SK-N-SH (cell line): ENCODE results near the gene SLC5A3. TPM values are rescaled to one million over a fixed set of nuclear protein-coding genes. Genes with fewer than 3 reads are reported as not detected.

ENCODE experiments used
- CTCF ChIA-PET: fragments of 300-600, 350-600 bp; formaldehyde crosslinking; extraction: SDS; loops from one replicate; lab custom pipeline; 2021; lab: Yijun Ruan, JAX
- POLR2A ChIA-PET: fragments of 350-600 bp; sonication (Branson Sonifier 250); formaldehyde crosslinking; extraction: SDS; loops from one replicate; lab custom pipeline; 2020; ENCODE audit warnings: antibody characterized with exemption, inconsistent platforms; lab: Yijun Ruan, JAX
- DNase-seq: peaks from one replicate; pipeline ENCODE4 v3.0.0; 2012
- H2AFZ ChIP-seq: fragments of 200-600 bp; sonication (generic); 2 replicates; pipeline ENCODE4 v1.8.1; 2016; ENCODE audit warnings: antibody characterized with exemption, mild to moderate bottlenecking, low read depth
- H3F3A ChIP-seq: fragments of 200-600 bp; sonication (generic); replicated peaks from 2 replicates; pipeline ENCODE3; 2016; ENCODE audit warnings: antibody characterized with exemption, mild to moderate bottlenecking; ENCODE audit not compliant: insufficient read depth
- H3K27ac ChIP-seq, 2 experiments: fragments of 200-500 bp in 1 of 2; fragments of 200-600 bp in 1 of 2; sonication (Bioruptor generic) in 1 of 2; sonication (generic), shearing (Covaris generic) in 1 of 2; 2 replicates each; pipeline versions ENCODE4 v1.5.1 to v1.6.1; 2014 to 2016; ENCODE audit warnings: low read depth in 2 of 2, inconsistent platforms in 1 of 2, low read length in 1 of 2, mild to moderate bottlenecking in 1 of 2, mixed read lengths in 1 of 2
- H3K27me3 ChIP-seq: fragments of 200-600 bp; sonication (generic), shearing (Covaris generic); 2 replicates; pipeline ENCODE4 v1.6.1; 2016; ENCODE audit warnings: mixed run types; ENCODE audit not compliant: insufficient read depth
- H3K36me3 ChIP-seq, 2 experiments: fragments of 200-500 bp in 1 of 2; fragments of 200-600 bp in 1 of 2; sonication (Bioruptor generic) in 1 of 2; sonication (generic) in 1 of 2; replicated peaks in 1 of 2; 2 replicates each; pipeline versions ENCODE3 to v1.5.1; 2014 to 2016; ENCODE audit warnings: low read length in 1 of 2, mild to moderate bottlenecking in 1 of 2; ENCODE audit not compliant: insufficient read depth in 2 of 2, control insufficient read depth in 1 of 2
- H3K4me1 ChIP-seq, 2 experiments: fragments of 200-500 bp in 1 of 2; fragments of 200-600 bp in 1 of 2; sonication (Bioruptor generic) in 1 of 2; sonication (generic), shearing (Covaris generic) in 1 of 2; 2 replicates each; pipeline versions ENCODE4 v1.5.1 to v1.6.1; 2014 to 2016; ENCODE audit warnings: low read depth in 1 of 2, low read length in 1 of 2, mixed run types in 1 of 2; ENCODE audit not compliant: insufficient read depth in 2 of 2, control insufficient read depth in 1 of 2
- H3K4me2 ChIP-seq: fragments of 200-600 bp; sonication (generic), shearing (Covaris generic); 2 replicates; pipeline ENCODE4 v1.6.1; 2017; ENCODE audit warnings: mixed run types
- H3K4me3 ChIP-seq, 2 experiments: fragments of 200-500 bp in 1 of 2; fragments of 200-600 bp in 1 of 2; sonication (Bioruptor generic) in 1 of 2; sonication (generic), shearing (Covaris generic) in 1 of 2; 2 replicates each; pipeline versions ENCODE4 v1.5.1 to v1.8.1; 2014 to 2016; ENCODE audit warnings: low read depth in 2 of 2, inconsistent platforms in 1 of 2, low read length in 1 of 2, mild to moderate bottlenecking in 1 of 2, mixed read lengths in 1 of 2, moderate library complexity in 1 of 2
- H3K79me2 ChIP-seq: fragments of 200-600 bp; sonication (generic); 2 replicates; pipeline ENCODE4 v1.8.1; 2017; ENCODE audit warnings: mild to moderate bottlenecking; ENCODE audit not compliant: insufficient read depth
- H3K9ac ChIP-seq: fragments of 200-600 bp; sonication (generic); 2 replicates; pipeline ENCODE4 v1.6.1; 2017; ENCODE audit warnings: mixed run types
- H3K9me2 ChIP-seq: fragments of 200-600 bp; sonication (generic); 2 replicates; pipeline ENCODE4 v1.6.1; 2017; ENCODE audit warnings: mixed run types
- H3K9me3 ChIP-seq: fragments of 200-600 bp; sonication (generic); 2 replicates; pipeline ENCODE4 v1.6.1; 2017; ENCODE audit warnings: mixed run types, mild to moderate bottlenecking, moderate library complexity
- H4K20me1 ChIP-seq: fragments of 200-600 bp; sonication (generic); 2 replicates; pipeline ENCODE4 v1.6.1; 2017; ENCODE audit warnings: mild to moderate bottlenecking, mixed run types; ENCODE audit not compliant: insufficient read depth
- IRF3 ChIP-seq: fragments of 150-350 bp; IDR thresholded peaks from 2 replicates; pipeline ENCODE4 v1.6.1; 2016; ENCODE audit warnings: mild to moderate bottlenecking, low read depth, low read length
- NFIC ChIP-seq: IDR thresholded peaks from 2 replicates; pipeline ENCODE4 v1.4.0; 2012; ENCODE audit warnings: borderline replicate concordance
- REST ChIP-seq: IDR thresholded peaks from 2 replicates; pipeline ENCODE4 v1.6.1; 2012; ENCODE audit warnings: mild to moderate bottlenecking, low read depth, low read length, moderate library complexity
- SIN3A ChIP-seq: IDR thresholded peaks from 2 replicates; pipeline ENCODE4 v1.6.1; 2012; ENCODE audit warnings: low read depth, mild to moderate bottlenecking, low read length, moderate library complexity, borderline replicate concordance
- TCF12 ChIP-seq: IDR thresholded peaks from 2 replicates; pipeline ENCODE4 v1.4.0; 2012
- USF1 ChIP-seq: IDR thresholded peaks from 2 replicates; pipeline ENCODE4 v1.4.0; 2012; ENCODE audit warnings: low read depth, borderline replicate concordance
- USF2 ChIP-seq: fragments of 150-350 bp; IDR thresholded peaks from 2 replicates; pipeline ENCODE4 v1.6.1; 2017; ENCODE audit warnings: antibody characterized with exemption, low read length, low read depth, borderline replicate concordance
- WGBS: methylation state at CpG from one replicate; pipeline ENCODE4 v1.1.6; 2017; ENCODE audit warnings: low lambda C conversion rate; 5-methylcytosine and 5-hydroxymethylcytosine counted together
- polyA plus RNA-seq, 3 experiments: library from polyadenylated mRNA; depleted of rRNA; stranded (reverse); fragments of >200 nt; gene quantifications; 2 replicates each; pipeline ENCODE4 v1.2.3, GENCODE V29; 2012

Gene SLC5A3
- polyA plus RNA-seq, 1 of the 3 experiments (the other 2 are of a cell fraction) = 3.0 TPM

GRCh38 chr21:34073032-34073748 lies at the start of gene SLC5A3, which contains the start of gene MRPS6 (continued):
- peak; percentile 53; the same call in 1 of the 2 replicates for TF ChIP-seq REST
- TF ChIP-seq, all 33 proteins: peak for 11

- POLR2A ChIA-PET = no interaction called here
- no peak for DNase-seq
- Histone ChIP-seq H3K36me3 (no peaks in the 10 kb centered on the region), H3K27me3 (no peaks in the 10 kb centered on the region), H3K79me2 (no peaks in the 10 kb centered on the region), H3K4me2 (no peak overlapping the region), H2AFZ (no peak overlapping the region), H3K4me1 (peaks cover 0 to 3% of the 10 kb centered on the region in 2 experiments; a peak in 1 of 4 replicates), H3K27ac (no peak overlapping the region), H3K9me2 (no peaks in the 10 kb centered on the region), H3K4me3 (no peak overlapping the region), H3K9ac (no peak overlapping the region), H3F3A (peaks cover 12% of the 10 kb centered on the region), H3K9me3 (no peaks in the 10 kb centered on the region; the same call in 1 of the 2 replicates), H4K20me1 (no peaks in the 10 kb centered on the region)
- WGBS = 70% methylated on average over 8 of the region's 8 CpGs
- CTCF ChIA-PET = no interaction called here
- TF ChIP-seq USF2 = no peak
- no peak for TF ChIP-seq NFIC
- no peak for TF ChIP-seq SIN3A
- no peak for TF ChIP-seq TCF12
- no peak for TF ChIP-seq USF1
- TF ChIP-seq IRF3 = no peak
Measured at GRCh38 chr21:34023691-34024373, 49.5 kb upstream of the SLC5A3 start.
